ENCODE data around the gene SLC50A1.

GRCh38 chr1:155116113-155116764 is 19.4 kb upstream of the SLC50A1 start:
- TF ChIP-seq CTCF (IDR thresholded peaks at IDR 0.05): no peak
- TF ChIP-seq POLR2A (IDR thresholded peaks at IDR 0.05): no peak
